Kidney (tissue), 14 donors: ENCODE data around the gene POT1. TPM values are rescaled to one million over a fixed set of nuclear protein-coding genes. Genes with fewer than 3 reads are reported as not detected.

Experiments
- DNase-seq, 5 donors: peaks; one replicate each; pipeline ENCODE4 v3.0.0-alpha.2; 2013 to 2020
- FAIRE-seq: peaks from 2 replicates; lab custom pipeline; 2012; peaks lifted over from hg19 to GRCh38; lab: Jason Lieb, UNC
- H3K27ac ChIP-seq, 2 donors: one replicate each; pipeline ENCODE4 v1.7.0; 2013; ENCODE audit warnings: low read depth in 2 of 2, low read length in 2 of 2, inconsistent platforms in 1 of 2
- H3K27me3 ChIP-seq: one replicate; pipeline ENCODE4 v1.7.1; 2013; ENCODE audit warnings: low read length, inconsistent platforms; ENCODE audit not compliant: control insufficient read depth, insufficient read depth
- H3K36me3 ChIP-seq, 3 donors: one replicate each; pipeline versions ENCODE4 v1.7.0 to v1.7.1; 2013; ENCODE audit warnings: low read length in 3 of 3, control low read depth in 1 of 3, inconsistent platforms in 1 of 3; ENCODE audit not compliant: insufficient read depth in 3 of 3, control insufficient read depth in 2 of 3
- H3K4me1 ChIP-seq, 3 donors: one replicate each; pipeline versions ENCODE4 v1.7.0 to v1.7.1; 2013; ENCODE audit warnings: low read length in 3 of 3, inconsistent platforms in 1 of 3, low read depth in 1 of 3; ENCODE audit not compliant: control insufficient read depth in 2 of 3, insufficient read depth in 2 of 3
- H3K4me3 ChIP-seq, 3 donors: one replicate each; pipeline versions ENCODE4 v1.7.0 to v1.8.1; 2013; ENCODE audit warnings: low read length in 3 of 3, control low read depth in 1 of 3, inconsistent platforms in 1 of 3
- H3K9ac ChIP-seq, 3 donors: one replicate each; pipeline versions ENCODE4 v1.7.0 to v1.7.1; 2013; ENCODE audit warnings: low read length in 3 of 3, control low read depth in 1 of 3, inconsistent platforms in 1 of 3
- H3K9me3 ChIP-seq, 3 donors: one replicate each; pipeline versions ENCODE4 v1.7.0 to v1.7.1; 2013; ENCODE audit warnings: low read length in 3 of 3, control low read depth in 1 of 3, inconsistent platforms in 1 of 3; ENCODE audit not compliant: control insufficient read depth in 2 of 3, insufficient read depth in 1 of 3
- intact Hi-C: fragments of 100-400 bp; cut with DNase I; formaldehyde crosslinking; loops from one replicate; pipeline ENCODE4 v1.11.1; 2022
- polyA plus RNA-seq: library from polyadenylated mRNA; stranded (reverse); fragments of 350-450 nt; fragmentation: Illumina TruSeq; extraction: RNeasy Lipid Tissue Mini Kit (QIAGEN cat#74804); gene quantifications from one replicate; pipeline ENCODE4 v1.2.3, GENCODE V29; 2014; ENCODE audit warnings: low read depth, low replicate concordance; ENCODE audit not compliant: insufficient read depth
- total RNA-seq: library from RNA; stranded (reverse); fragmentation: NEBNext Ultra II Directional; extraction: Animal tissue kit (Norgen Biotek cat#: 25700); gene quantifications from one replicate; pipeline ENCODE4 v1.2.1, GENCODE V29; 2021
- TF ChIP-seq, protein P1 (sequence below): IDR thresholded peaks from 3 replicates; pipeline ENCODE4 v1.5.1; 2012; ENCODE audit warnings: mild to moderate bottlenecking, moderate library complexity, borderline replicate concordance; ENCODE audit not compliant: insufficient read depth; ENCODE audit errors: extremely low read depth
- donor health status: control.
- donor health status: control.
- donor health status: control.
- donor health status: control.
- donor health status: control.
- donor health status: DM: yes; HTN: yes; CAD: no.
- donor health status: Normal renal cell carcinoma (clear cell type).

POT1 gene
- total and polyA plus RNA-seq, 2 donors from 2014 or later: 16.5 to 23.2 TPM

DNA sequence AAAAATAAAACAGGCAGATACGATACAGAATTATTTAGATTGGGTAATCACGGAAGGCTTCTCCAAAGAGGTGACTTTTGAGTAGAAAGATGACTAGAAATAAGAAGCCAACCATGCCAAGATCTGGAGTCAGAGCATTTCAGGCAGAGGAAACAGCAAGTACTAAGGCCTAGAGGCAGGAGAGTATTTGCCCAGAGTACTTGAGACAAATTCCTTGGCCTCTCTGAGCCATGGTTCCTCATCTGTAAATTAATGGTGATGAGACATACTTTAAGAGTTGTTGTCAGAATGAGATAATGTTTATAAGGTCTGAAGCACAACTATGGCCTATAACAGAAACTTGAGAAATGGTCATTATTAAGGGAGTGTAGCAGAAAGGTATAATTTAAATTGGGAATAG lies 148.2 kb downstream of the POT1 start:
- H3K9ac ChIP-seq: no peak overlapping the region

DNA sequence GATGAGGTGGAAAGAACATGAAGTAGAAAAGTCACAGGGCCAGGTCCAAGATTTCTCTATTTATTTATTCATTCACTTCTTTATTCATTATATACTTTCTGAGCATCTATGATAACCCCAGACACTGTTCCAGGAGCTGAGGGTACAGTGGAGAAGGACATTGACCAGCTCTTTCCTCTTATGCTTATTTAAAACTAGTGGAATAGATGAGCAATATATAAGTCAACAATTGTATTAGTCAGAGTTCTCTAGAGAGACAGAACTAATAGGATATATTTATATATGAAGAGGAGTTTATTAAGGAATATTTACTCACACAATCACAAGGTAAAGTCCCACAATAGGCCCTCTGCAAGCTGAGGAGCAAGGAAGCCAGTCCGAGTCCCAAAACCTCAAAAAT lies 149.0 kb downstream of the POT1 start:
- Histone ChIP-seq H3K36me3 (no peaks in the 10 kb centered on the region), H3K4me1 (no peaks in the 10 kb centered on the region), H3K4me3 (no peak overlapping the region), H3K9me3 (no peaks in the 10 kb centered on the region), H3K9ac (no peak overlapping the region), H3K27ac (no peak overlapping the region), H3K27me3 (no peaks in the 10 kb centered on the region)
- intact Hi-C loops: no loop called here
- DNase-seq (no peak), FAIRE-seq (no peak)
- TF ChIP-seq, protein P1, sequence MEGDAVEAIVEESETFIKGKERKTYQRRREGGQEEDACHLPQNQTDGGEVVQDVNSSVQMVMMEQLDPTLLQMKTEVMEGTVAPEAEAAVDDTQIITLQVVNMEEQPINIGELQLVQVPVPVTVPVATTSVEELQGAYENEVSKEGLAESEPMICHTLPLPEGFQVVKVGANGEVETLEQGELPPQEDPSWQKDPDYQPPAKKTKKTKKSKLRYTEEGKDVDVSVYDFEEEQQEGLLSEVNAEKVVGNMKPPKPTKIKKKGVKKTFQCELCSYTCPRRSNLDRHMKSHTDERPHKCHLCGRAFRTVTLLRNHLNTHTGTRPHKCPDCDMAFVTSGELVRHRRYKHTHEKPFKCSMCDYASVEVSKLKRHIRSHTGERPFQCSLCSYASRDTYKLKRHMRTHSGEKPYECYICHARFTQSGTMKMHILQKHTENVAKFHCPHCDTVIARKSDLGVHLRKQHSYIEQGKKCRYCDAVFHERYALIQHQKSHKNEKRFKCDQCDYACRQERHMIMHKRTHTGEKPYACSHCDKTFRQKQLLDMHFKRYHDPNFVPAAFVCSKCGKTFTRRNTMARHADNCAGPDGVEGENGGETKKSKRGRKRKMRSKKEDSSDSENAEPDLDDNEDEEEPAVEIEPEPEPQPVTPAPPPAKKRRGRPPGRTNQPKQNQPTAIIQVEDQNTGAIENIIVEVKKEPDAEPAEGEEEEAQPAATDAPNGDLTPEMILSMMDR: no peak

More for the DNA sequence above, 148.2 kb downstream of the POT1 start:
- H3K27me3 ChIP-seq: no peaks in the 10 kb centered on the region
- TF ChIP-seq, protein P1: no peak
- H3K4me1 ChIP-seq: no peaks in the 10 kb centered on the region
- H3K36me3 ChIP-seq: no peaks in the 10 kb centered on the region
- FAIRE-seq (no peak), DNase-seq (no peak)
- H3K27ac ChIP-seq: no peak overlapping the region
- intact Hi-C loops: no loop called here
- no peaks in the 10 kb centered on the region for H3K9me3 ChIP-seq
- no peak overlapping the region for H3K4me3 ChIP-seq

DNA sequence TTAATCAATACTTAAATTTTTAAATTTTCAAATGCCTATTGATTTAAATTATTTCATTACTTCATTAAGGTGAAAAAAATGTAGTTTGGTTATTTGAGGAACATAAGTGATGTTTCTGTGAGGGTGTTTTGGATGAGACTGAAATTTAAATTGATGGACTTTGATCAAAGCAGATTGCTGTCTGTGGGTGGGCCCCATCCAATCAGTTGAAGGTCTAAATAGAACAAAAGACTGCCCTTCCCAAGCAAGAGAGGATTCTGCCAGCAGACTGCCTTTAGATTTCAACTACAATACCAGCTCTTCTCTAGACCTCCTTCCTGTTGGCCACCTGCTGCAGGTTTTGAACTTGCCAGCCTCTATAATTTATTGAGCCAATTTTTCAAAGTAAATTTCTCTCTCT lies 149.6 kb downstream of the POT1 start:
- Histone ChIP-seq H3K4me3 (no peak overlapping the region), H3K36me3 (no peaks in the 10 kb centered on the region), H3K9me3 (no peaks in the 10 kb centered on the region), H3K27ac (no peak overlapping the region), H3K4me1 (no peaks in the 10 kb centered on the region), H3K9ac (no peak overlapping the region), H3K27me3 (no peaks in the 10 kb centered on the region)
- DNase-seq: no peak
- intact Hi-C loops: no loop called here
- no peak for FAIRE-seq
- TF ChIP-seq, protein P1: no peak

DNA sequence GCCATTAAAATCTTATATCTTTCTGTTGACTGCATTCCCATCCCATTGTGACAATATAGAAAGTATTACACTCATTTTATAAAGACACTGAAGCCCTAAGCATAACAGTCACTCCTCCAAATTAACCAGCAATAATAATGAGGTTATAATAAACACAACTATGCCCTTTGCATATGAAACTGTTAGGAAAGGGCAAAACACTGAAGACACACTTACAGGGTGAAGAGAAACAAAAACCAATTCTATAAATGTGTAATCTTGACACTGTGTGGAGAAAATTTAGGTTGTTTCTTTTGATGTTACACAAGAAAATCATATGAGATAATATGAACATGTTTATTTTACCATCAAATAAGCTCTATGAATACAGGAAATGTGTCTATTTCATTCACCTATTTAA lies 150.0 kb downstream of the POT1 start:
- Histone ChIP-seq H3K27ac (no peak overlapping the region), H3K9ac (no peak overlapping the region), H3K36me3 (no peaks in the 10 kb centered on the region), H3K27me3 (no peaks in the 10 kb centered on the region), H3K4me3 (no peak overlapping the region), H3K9me3 (no peaks in the 10 kb centered on the region), H3K4me1 (no peaks in the 10 kb centered on the region)
- no peak for DNase-seq
- intact Hi-C loops: no loop called here
- TF ChIP-seq, protein P1: no peak
- FAIRE-seq: no peak
